T-helper 2 cell treated with Interferon-gamma antibody and Interleukin-4, amounts not matched to agents 100 ng/mL and 5 ng/mL, for 36 hours (primary cell): ENCODE measurements around the gene OR4F16. TPM values are rescaled to one million over a fixed set of nuclear protein-coding genes. Genes with fewer than 3 reads are reported as not detected.
"Not testable (repeated sequence)": the region's sequence is repeated elsewhere in the genome, so short reads cannot be mapped to it uniquely, and the experiment has no call there.

Experiments
- intact Hi-C: fragments of 100-400 bp; cut with micrococcal nuclease; formaldehyde crosslinking; loops from one replicate; pipeline ENCODE4 v1.15.1; 2023
- total RNA-seq: library from RNA; stranded (reverse); gene quantifications from 2 replicates; pipeline ENCODE4 v1.2.3, GENCODE V29; 2022

OR4F16 gene
- total RNA-seq, result not detected in 2 replicates

- intact Hi-C loops, result not testable (repeated sequence)
These were observed at the start of gene OR4F16 for GRCh38 chr1:686554-686953. Gene OR4F16, minus strand, starts transcription at chr1:686654. Its CDS starts 0 bp downstream, at chr1:686654.

GRCh38 chr1:733649-734048 is 47.2 kb upstream of the OR4F16 start:
- intact Hi-C loops, result not testable (repeated sequence)

- intact Hi-C loops, result not testable (repeated sequence)
These were observed 40.6 kb upstream of the OR4F16 start for GRCh38 chr1:727040-727439.

Other genes starting within 250 kb of the OR4F16 start
- gene OR4F29, start 235.0 kb downstream of the OR4F16 start, total RNA-seq, result not detected in 2 replicates
- gene SAMD11, start 237.3 kb upstream of the OR4F16 start, total RNA-seq, result not detected in 2 replicates